H1 (cell line): ENCODE measurements around the gene OSMR. TPM values are rescaled to one million over a fixed set of nuclear protein-coding genes. Genes with fewer than 3 reads are reported as not detected.

Source experiments
- CTCF ChIA-PET: fragments of 300-600 bp; sonication (Branson Sonifier 250); formaldehyde crosslinking; loops from one replicate; lab custom pipeline; 2021; ENCODE audit not compliant: partially characterized antibody; lab: Charles Lee
- POLR2A ChIA-PET: fragments of 300-600 bp; sonication (Branson Sonifier 250); formaldehyde crosslinking; loops from one replicate; lab custom pipeline; 2021; ENCODE audit warnings: inconsistent platforms; ENCODE audit not compliant: partially characterized antibody; lab: Charles Lee
- DNase-seq, 2 experiments: peaks; one replicate each; pipeline versions ENCODE4 v3.0.0 to v3.0.0-alpha.2; 2010 to 2022; ENCODE audit warnings: low spot score in 2 of 2, low read depth in 1 of 2, mixed read lengths in 1 of 2
- FAIRE-seq: peaks from 2 replicates; lab custom pipeline; 2011; peaks lifted over from hg19 to GRCh38; lab: Jason Lieb, UNC
- H2AFZ ChIP-seq: 2 replicates; pipeline ENCODE4 v1.8.1; 2012; ENCODE audit warnings: low read length, inconsistent platforms
- H2AK5ac ChIP-seq: 2 replicates; pipeline ENCODE4 v1.6.1; 2013; ENCODE audit warnings: low read depth, low read length
- H2BK120ac ChIP-seq: replicated peaks from 2 replicates; pipeline ENCODE3; 2013; ENCODE audit warnings: low read depth, low read length, inconsistent platforms
- H2BK12ac ChIP-seq: 2 replicates; pipeline ENCODE4 v1.6.1; 2013; ENCODE audit warnings: low read depth, low read length
- H2BK15ac ChIP-seq: 2 replicates; pipeline ENCODE4 v1.6.1; 2013; ENCODE audit warnings: low read length
- H2BK20ac ChIP-seq: 2 replicates; pipeline ENCODE4 v1.6.1; 2013; ENCODE audit warnings: low read length
- H2BK5ac ChIP-seq: 2 replicates; pipeline ENCODE4 v1.6.1; 2013; ENCODE audit warnings: low read depth, low read length
- H3K14ac ChIP-seq: 2 replicates; pipeline ENCODE4 v1.6.1; 2013; ENCODE audit warnings: inconsistent platforms; ENCODE audit not compliant: insufficient read length
- H3K18ac ChIP-seq: 2 replicates; pipeline ENCODE4 v1.6.1; 2013; ENCODE audit warnings: low read length; ENCODE audit errors: extremely low read depth
- H3K23ac ChIP-seq: 2 replicates; pipeline ENCODE4 v1.6.1; 2013; ENCODE audit warnings: inconsistent platforms; ENCODE audit not compliant: insufficient read length
- H3K23me2 ChIP-seq: 2 replicates; pipeline ENCODE4 v1.6.1; 2013; ENCODE audit warnings: low read depth, low read length
- H3K27ac ChIP-seq: 2 replicates; pipeline ENCODE4 v1.6.1; 2011; ENCODE audit warnings: low read depth, low read length, inconsistent platforms
- H3K27me3 ChIP-seq, 4 experiments: replicated peaks in 1 of 4; 1 replicate in 1 of 4; 2 replicates in 3 of 4; pipeline versions ENCODE4 v1.6.1 to v1.8.1; 2011 to 2013; ENCODE audit warnings: low read length in 3 of 4, mild to moderate bottlenecking in 3 of 4, inconsistent platforms in 2 of 4, mixed read lengths in 2 of 4, moderate library complexity in 1 of 4; ENCODE audit not compliant: control insufficient read depth in 3 of 4, insufficient read depth in 3 of 4; ENCODE audit errors: extremely low read depth in 1 of 4
- H3K36me3 ChIP-seq, 4 experiments: 2 replicates each; pipeline versions ENCODE4 v1.6.1 to v1.8.1; 2011 to 2013; ENCODE audit warnings: mild to moderate bottlenecking in 4 of 4, low read length in 3 of 4, moderate library complexity in 2 of 4, control low read depth in 1 of 4, inconsistent platforms in 1 of 4; ENCODE audit not compliant: insufficient read depth in 4 of 4, control insufficient read depth in 2 of 4
- H3K4ac ChIP-seq: replicated peaks from 2 replicates; pipeline ENCODE3; 2013; ENCODE audit warnings: low read length, low read depth, mixed read lengths, inconsistent platforms; ENCODE audit not compliant: insufficient read length
- H3K4me1 ChIP-seq, 4 experiments: replicated peaks in 1 of 4; 1 replicate in 1 of 4; 2 replicates in 3 of 4; pipeline versions ENCODE4 v1.6.1 to v1.8.1; 2011 to 2013; ENCODE audit warnings: low read length in 3 of 4, inconsistent platforms in 2 of 4, mixed read lengths in 1 of 4; ENCODE audit not compliant: insufficient read depth in 4 of 4, control insufficient read depth in 3 of 4
- H3K4me2 ChIP-seq, 2 experiments: 2 replicates each; pipeline versions ENCODE4 v1.6.1 to v1.8.1; 2011 to 2013; ENCODE audit warnings: low read depth in 2 of 2, low read length in 2 of 2, control low read depth in 1 of 2, inconsistent platforms in 1 of 2, mild to moderate bottlenecking in 1 of 2; ENCODE audit not compliant: insufficient read depth in 1 of 2
- H3K4me3 ChIP-seq, 4 experiments: fragments of 200-600, 300-600 bp in 1 of 4; sonication (generic), shearing (Covaris generic), sonication (Bioruptor Twin) in 1 of 4; 2 replicates each; pipeline versions ENCODE4 v1.5.1 to v1.8.1; 2011 to 2016; ENCODE audit warnings: low read length in 4 of 4, low read depth in 3 of 4, control low read depth in 2 of 4, inconsistent platforms in 2 of 4, mild to moderate bottlenecking in 2 of 4, mixed read lengths in 1 of 4, moderate library complexity in 1 of 4; ENCODE audit not compliant: insufficient read depth in 2 of 4; ENCODE audit errors: extremely low read depth in 1 of 4
- H3K56ac ChIP-seq: replicated peaks from 2 replicates; pipeline ENCODE3; 2013; ENCODE audit warnings: low read depth, mild to moderate bottlenecking, mixed read lengths, low read length, inconsistent platforms; ENCODE audit not compliant: insufficient read length
- H3K79me1 ChIP-seq: 2 replicates; pipeline ENCODE4 v1.6.1; 2013; ENCODE audit warnings: low read depth, low read length, control low read depth
- H3K79me2 ChIP-seq, 2 experiments: 2 replicates each; pipeline versions ENCODE4 v1.6.1 to v1.8.1; 2012 to 2013; ENCODE audit warnings: low read length in 2 of 2, mild to moderate bottlenecking in 2 of 2, inconsistent platforms in 1 of 2; ENCODE audit not compliant: insufficient read depth in 2 of 2, control insufficient read depth in 1 of 2
- H3K9ac ChIP-seq, 4 experiments: replicated peaks in 1 of 4; 1 replicate in 1 of 4; 2 replicates in 3 of 4; pipeline versions ENCODE4 v1.6.1 to v1.8.1; 2011 to 2013; ENCODE audit warnings: low read depth in 3 of 4, low read length in 3 of 4, control low read depth in 2 of 4, mild to moderate bottlenecking in 2 of 4, moderate library complexity in 2 of 4, inconsistent platforms in 1 of 4; ENCODE audit errors: extremely low read depth in 1 of 4
- H3K9me3 ChIP-seq, 2 experiments: 2 replicates each; pipeline versions ENCODE4 v1.6.1 to v1.8.1; 2012 to 2013; ENCODE audit warnings: mild to moderate bottlenecking in 2 of 2, moderate library complexity in 2 of 2, control low read depth in 1 of 2, inconsistent platforms in 1 of 2, low read depth in 1 of 2, low read length in 1 of 2, mixed read lengths in 1 of 2; ENCODE audit not compliant: insufficient read depth in 2 of 2
- H4K20me1 ChIP-seq, 2 experiments: replicated peaks in 1 of 2; 2 replicates each; pipeline versions ENCODE3 to v1.8.1; 2011 to 2013; ENCODE audit warnings: inconsistent platforms in 2 of 2, low read length in 2 of 2, mild to moderate bottlenecking in 1 of 2; ENCODE audit not compliant: insufficient read depth in 2 of 2, control insufficient read depth in 1 of 2
- H4K5ac ChIP-seq: 2 replicates; pipeline ENCODE4 v1.6.1; 2013; ENCODE audit warnings: low read length, low read depth, mixed read lengths, inconsistent platforms; ENCODE audit not compliant: insufficient read length
- H4K8ac ChIP-seq: 2 replicates; pipeline ENCODE4 v1.8.0; 2013; ENCODE audit warnings: mild to moderate bottlenecking, moderate library complexity, low read length, inconsistent platforms; ENCODE audit not compliant: insufficient read depth; ENCODE audit errors: extremely low read depth
- H4K91ac ChIP-seq: replicated peaks from 2 replicates; pipeline ENCODE3; 2013; ENCODE audit warnings: low read length, mixed read lengths, inconsistent platforms; ENCODE audit not compliant: insufficient read length
- ASH2L ChIP-seq: fragments of 200-600, 300-600 bp; sonication (generic); IDR thresholded peaks from one replicate; pipeline ENCODE4 v1.7.1; 2017; ENCODE audit warnings: low read length
- E2F6 ChIP-seq: IDR thresholded peaks from 2 replicates; pipeline ENCODE4 v1.6.1; 2012; ENCODE audit warnings: inconsistent platforms
- EZH2 ChIP-seq: fragments of 200-600 bp; sonication (generic); IDR thresholded peaks from 2 replicates; pipeline ENCODE4 v1.7.1; 2012; ENCODE audit warnings: low read depth, mild to moderate bottlenecking, moderate library complexity, low read length, inconsistent platforms; ENCODE audit not compliant: severe bottlenecking
- MAX ChIP-seq: IDR thresholded peaks from 2 replicates; pipeline ENCODE4 v1.6.1; 2012; ENCODE audit warnings: inconsistent platforms
- YY1 ChIP-seq: IDR thresholded peaks from 2 replicates; pipeline ENCODE4 v1.6.1; 2011; ENCODE audit warnings: low read depth, mild to moderate bottlenecking, low read length
- WGBS, 2 experiments: shearing (Covaris generic) in 1 of 2; methylation state at CpG; one replicate each; pipeline versions ENCODE4 v1.1.6 to v1.1.7; 2013 to 2015; ENCODE audit warnings: low lambda C conversion rate in 2 of 2, mixed read lengths in 2 of 2, inconsistent platforms in 1 of 2, low coverage in 1 of 2, missing lambda C conversion rate in 1 of 2; ENCODE audit not compliant: insufficient replicate concordance in 2 of 2, insufficient coverage in 1 of 2, insufficient read length in 1 of 2; ENCODE audit errors: extremely low coverage in 1 of 2, missing lambda C conversion rate in 1 of 2; 5-methylcytosine and 5-hydroxymethylcytosine counted together
- polyA plus RNA-seq, 7 experiments: library from polyadenylated mRNA; depleted of rRNA in 3 of 7; stranded (reverse) in 5 of 7; unstranded in 2 of 7; fragments of >200 nt in 5 of 7; fragments of 200-250 nt in 2 of 7; gene quantifications; 1 replicate in 5 of 7; 2 replicates in 1 of 7; 4 replicates in 1 of 7; pipeline versions ENCODE4 v1.2.1 to v1.2.3, GENCODE V29; 2011 to 2013; ENCODE audit warnings: missing spikeins in 2 of 7, mixed read lengths in 2 of 7
- total RNA-seq: library from RNA; stranded (reverse); fragmentation: NEBNext Ultra II Directional; extraction: Animal tissue kit (Norgen Biotek cat#: 25700); gene quantifications from 2 replicates; pipeline ENCODE4 v1.2.1, GENCODE V29; 2021

The OSMR gene
- total and polyA plus RNA-seq, 2 of the 8 experiments (the other 6 are each of a cell fraction or from before 2014, with no cell fraction given): 2.3 to 2.6 TPM

DNA sequence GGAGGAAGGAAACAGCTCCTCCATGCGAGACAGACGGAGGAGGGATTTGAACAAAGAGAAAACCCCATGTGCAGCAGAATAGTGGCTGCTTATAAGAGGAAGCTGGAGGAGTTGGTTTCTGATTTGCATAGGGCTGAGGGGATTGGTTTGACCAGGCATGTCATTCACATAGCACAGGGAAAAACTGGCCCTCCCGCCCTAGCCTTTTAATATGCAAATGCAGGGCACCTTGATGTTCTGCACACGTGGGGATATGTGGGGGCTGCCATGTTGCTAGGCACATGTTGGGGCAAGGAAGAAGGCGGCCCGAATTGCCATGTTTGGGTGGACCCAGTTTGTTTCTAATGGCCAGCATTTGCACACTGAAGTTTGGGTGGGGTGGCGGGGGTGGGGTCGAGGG is 42.2 kb downstream of the OSMR start:
- H3K23ac ChIP-seq: no peak overlapping the region
- H3K56ac ChIP-seq: no peak overlapping the region
- no peak overlapping the region for H2AK5ac ChIP-seq
- no peak overlapping the region for H3K27ac ChIP-seq
- H3K23me2 ChIP-seq: no peaks in the 10 kb centered on the region
- ChIA-PET POLR2A (interaction anchor here (1.4 kb wide), 1 partner anchor 17 kb away, joined by 7 read pairs; no protein-coding TSS in a partner anchor), CTCF (no interaction called here)
- no peak overlapping the region for H3K14ac ChIP-seq
- H3K9me3 ChIP-seq: no peaks in the 10 kb centered on the region
- H2BK15ac ChIP-seq: no peak overlapping the region
- no peaks in the 10 kb centered on the region for H3K79me1 ChIP-seq
- H4K8ac ChIP-seq: no peak overlapping the region
- H2BK5ac ChIP-seq: no peak overlapping the region
- no peaks in the 10 kb centered on the region for H3K36me3 ChIP-seq
- H3K4me2 ChIP-seq: no peak overlapping the region; a peak in 2 of 4 replicates
- DNase-seq: peak in 1 of 2 experiments; percentile 41
- no peak overlapping the region for H4K5ac ChIP-seq
- WGBS, 2 experiments: 75% methylated on average over 8 of the region's 8 CpGs; no CpG with 5 or more reads in 1 of the 2 experiments
- no peak overlapping the region for H4K91ac ChIP-seq
- no peak overlapping the region for H2BK12ac ChIP-seq
- peaks cover 0 to 4% (median 1%) of the 10 kb centered on the region in 4 experiments; a peak in 2 of 7 replicates for H3K4me1 ChIP-seq
- no peak overlapping the region for H2BK120ac ChIP-seq
- H3K79me2 ChIP-seq: no peaks in the 10 kb centered on the region
- no peak overlapping the region for H3K9ac ChIP-seq
- FAIRE-seq: peak; percentile 28
- H3K18ac ChIP-seq: no peak overlapping the region
- no peak for TF ChIP-seq EZH2
- peak; percentile 96 for TF ChIP-seq MAX
- peak; percentile 75 for TF ChIP-seq E2F6
- TF ChIP-seq ASH2L: no peak
- peak; percentile 82 for TF ChIP-seq YY1
- H3K4ac ChIP-seq: no peak overlapping the region
- peaks cover 0 to 2% (median 0%) of the 10 kb centered on the region in 4 experiments; a peak in 1 of 7 replicates for H3K27me3 ChIP-seq
- no peak overlapping the region for H2BK20ac ChIP-seq
- H3K4me3 ChIP-seq: no peak overlapping the region
- no peak overlapping the region for H2AFZ ChIP-seq
- no peaks in the 10 kb centered on the region for H4K20me1 ChIP-seq
